ENCODE measurements around the gene METTL1. TPM values are rescaled to one million over a fixed set of nuclear protein-coding genes. Genes with fewer than 3 reads are reported as not detected.

Gene METTL1
- total RNA-seq, 4 donors from 2014 or later = 4.8 to 11.0 (median 7.8) TPM

GRCh38 chr12:57782608-57783465 is 10.9 kb upstream of the METTL1 start, which contains the start of gene TSFM:
Gene TSFM (plus strand): TSS chr12:57782787. CDS start chr12:57782802, 15 bp downstream.
- Histone ChIP-seq H3K27me3 (no peaks in the 10 kb centered on the region), H3K9me3 (no peaks in the 10 kb centered on the region), H3K4me3 (peak within 1 kb of the TSS; percentile 69 to 95), H3K27ac (peak within 1 kb of the TSS; percentile 4 to 86 (median 80)), H3K4me1 (peaks cover 3 to 22% (median 6%) of the 10 kb centered on the region in 3 donors), H3K36me3 (peaks cover 0 to 61% of the 10 kb centered on the region in 2 donors)
- peak; percentile 90 for ATAC-seq
- TF ChIP-seq POLR2A (IDR thresholded peaks at IDR 0.05) = peak; percentile 59 to 60
- TF ChIP-seq POLR2AphosphoS5 (IDR thresholded peaks at IDR 0.05) = peak; percentile 96
- TF ChIP-seq CTCF (IDR thresholded peaks at IDR 0.05) = peak; percentile 88 to 96 (median 91)
- no peak for TF ChIP-seq EP300 (IDR thresholded peaks at IDR 0.05)
- WGBS, 2 donors (ENCODE audit: low coverage in 1 of 2) = 1% methylated on average over 28 to 36 of the region's 45 CpGs

DNA sequence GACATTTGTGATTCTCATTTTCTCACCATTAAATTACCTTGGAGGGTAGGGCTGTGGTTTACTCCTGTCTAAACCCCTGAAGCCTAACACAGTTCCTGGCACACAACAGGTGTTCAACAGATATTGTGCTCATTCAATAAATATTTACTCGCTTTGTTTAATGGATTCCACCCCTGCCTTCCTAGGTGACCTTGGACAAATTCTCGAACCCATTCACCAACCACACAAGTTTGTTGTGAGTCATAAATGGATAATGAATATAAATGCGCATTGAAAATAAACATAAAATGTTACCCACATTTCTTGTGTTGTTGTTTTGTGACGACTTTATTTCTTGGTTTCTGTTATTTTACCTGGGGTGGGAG is 10.3 kb upstream of the METTL1 start:
- 21 to 23% methylated on average over 4 of the region's 4 CpGs for WGBS, 2 donors (ENCODE audit: low coverage in 1 of 2)
- TF ChIP-seq POLR2AphosphoS5 (IDR thresholded peaks at IDR 0.05) (no peak), CTCF (IDR thresholded peaks at IDR 0.05) (no peak), EP300 (IDR thresholded peaks at IDR 0.05) (no peak), POLR2A (IDR thresholded peaks at IDR 0.05) (no peak)
- peak overlapping the region in 3 of 4 donors; percentile 79 to 86 (median 82) for H3K27ac ChIP-seq
- no peaks in the 10 kb centered on the region for H3K9me3 ChIP-seq
- ATAC-seq = peak; percentile 13
- H3K4me3 ChIP-seq = peak overlapping the region in 1 of 2 donors; percentile 95
- peaks cover 0 to 55% of the 10 kb centered on the region in 2 donors for H3K36me3 ChIP-seq
- no peaks in the 10 kb centered on the region for H3K27me3 ChIP-seq
- peaks cover 3 to 22% (median 6%) of the 10 kb centered on the region in 3 donors for H3K4me1 ChIP-seq

DNA sequence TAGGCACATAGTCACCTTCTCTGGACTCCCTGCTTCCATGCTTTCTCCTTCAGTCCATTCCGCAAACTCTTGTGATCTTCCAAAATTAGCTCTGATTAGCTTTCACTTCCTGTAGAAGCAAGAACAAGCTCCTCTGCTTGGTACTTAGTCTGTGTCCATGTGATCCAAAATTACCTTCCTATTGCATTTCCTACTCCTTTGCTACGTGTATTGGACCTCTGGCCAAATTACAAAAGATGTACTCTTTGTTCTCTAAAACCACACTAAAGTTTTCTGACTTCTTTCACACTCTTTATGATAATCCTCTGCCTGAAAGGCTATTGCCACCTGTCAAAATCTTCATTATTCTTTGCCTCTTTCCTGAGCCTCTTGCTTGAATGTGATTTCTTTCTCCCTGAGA is 9.9 kb upstream of the METTL1 start:
- TF ChIP-seq CTCF (IDR thresholded peaks at IDR 0.05) = no peak
- TF ChIP-seq POLR2A (IDR thresholded peaks at IDR 0.05) = no peak
- no peak for TF ChIP-seq POLR2AphosphoS5 (IDR thresholded peaks at IDR 0.05)
- no peak for TF ChIP-seq EP300 (IDR thresholded peaks at IDR 0.05)
- peaks cover 0 to 51% of the 10 kb centered on the region in 2 donors for H3K36me3 ChIP-seq
- no peak for ATAC-seq
- peaks cover 3 to 22% (median 6%) of the 10 kb centered on the region in 3 donors for H3K4me1 ChIP-seq
- peak overlapping the region in 1 of 4 donors; percentile 79 for H3K27ac ChIP-seq
- H3K27me3 ChIP-seq = no peaks in the 10 kb centered on the region
- H3K9me3 ChIP-seq = no peaks in the 10 kb centered on the region
- no peak overlapping the region for H3K4me3 ChIP-seq
- 59 to 69% methylated on average over 2 of the region's 2 CpGs for WGBS, 2 donors (ENCODE audit: low coverage in 1 of 2)

GRCh38 chr12:57781244-57781643 is 9.3 kb upstream of the METTL1 start:
- no peak for ATAC-seq
- TF ChIP-seq CTCF (IDR thresholded peaks at IDR 0.05) = no peak
- no peak for TF ChIP-seq POLR2A (IDR thresholded peaks at IDR 0.05)
- TF ChIP-seq POLR2AphosphoS5 (IDR thresholded peaks at IDR 0.05) = no peak
- no peak for TF ChIP-seq EP300 (IDR thresholded peaks at IDR 0.05)
- H3K27ac ChIP-seq = no peak overlapping the region
- peaks cover 0 to 48% of the 10 kb centered on the region in 2 donors for H3K36me3 ChIP-seq
- 90 to 93% methylated on average over 3 of the region's 3 CpGs for WGBS, 2 donors (ENCODE audit: low coverage in 1 of 2)
- peaks cover 3 to 22% (median 6%) of the 10 kb centered on the region in 3 donors for H3K4me1 ChIP-seq
- no peak overlapping the region for H3K4me3 ChIP-seq
- H3K27me3 ChIP-seq = no peaks in the 10 kb centered on the region
- H3K9me3 ChIP-seq = no peaks in the 10 kb centered on the region
